HFF-Myc (cell line): ENCODE results near the gene PDS5A.
"Not testable (repeated sequence)": the region's sequence is repeated elsewhere in the genome, so short reads cannot be mapped to it uniquely, and the experiment has no call there.

Experiments
- DNase-seq: peaks from one replicate; pipeline ENCODE4 v3.0.0-alpha.2; 2011; ENCODE audit warnings: low read depth; ENCODE audit errors: extremely low read depth
- H3K4me3 ChIP-seq: replicated peaks from 2 replicates; pipeline ENCODE4 v1.5.1; 2011; ENCODE audit warnings: low read depth, mild to moderate bottlenecking, control low read depth, low read length
- TF ChIP-seq, protein P1 (sequence below): IDR thresholded peaks from 2 replicates; pipeline ENCODE4 v1.5.1; 2012; ENCODE audit warnings: mild to moderate bottlenecking, low read depth, low read length, control low read depth; ENCODE audit errors: missing control alignments

PDS5A gene

DNA sequence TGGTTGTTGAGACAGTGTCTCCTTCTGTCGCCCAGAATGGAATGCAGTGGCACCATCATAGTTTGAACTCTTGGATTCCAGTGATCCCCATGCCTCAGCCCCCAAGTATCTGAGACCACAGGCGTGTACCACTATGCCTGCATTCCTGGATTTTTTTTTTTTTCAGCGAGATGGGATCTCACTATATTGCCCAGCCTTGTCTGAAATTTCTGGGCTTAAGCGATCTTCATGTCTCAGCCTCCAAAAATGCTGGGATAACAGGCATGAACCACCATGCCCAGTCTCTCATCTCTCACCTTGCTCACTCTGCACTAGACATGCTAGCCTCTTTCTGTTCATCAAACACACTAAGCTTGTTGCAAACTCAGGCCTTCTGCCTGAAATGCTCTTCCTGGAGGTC, 175.7 kb downstream of the PDS5A start:
- no peak overlapping the region for H3K4me3 ChIP-seq
- TF ChIP-seq, protein P1, sequence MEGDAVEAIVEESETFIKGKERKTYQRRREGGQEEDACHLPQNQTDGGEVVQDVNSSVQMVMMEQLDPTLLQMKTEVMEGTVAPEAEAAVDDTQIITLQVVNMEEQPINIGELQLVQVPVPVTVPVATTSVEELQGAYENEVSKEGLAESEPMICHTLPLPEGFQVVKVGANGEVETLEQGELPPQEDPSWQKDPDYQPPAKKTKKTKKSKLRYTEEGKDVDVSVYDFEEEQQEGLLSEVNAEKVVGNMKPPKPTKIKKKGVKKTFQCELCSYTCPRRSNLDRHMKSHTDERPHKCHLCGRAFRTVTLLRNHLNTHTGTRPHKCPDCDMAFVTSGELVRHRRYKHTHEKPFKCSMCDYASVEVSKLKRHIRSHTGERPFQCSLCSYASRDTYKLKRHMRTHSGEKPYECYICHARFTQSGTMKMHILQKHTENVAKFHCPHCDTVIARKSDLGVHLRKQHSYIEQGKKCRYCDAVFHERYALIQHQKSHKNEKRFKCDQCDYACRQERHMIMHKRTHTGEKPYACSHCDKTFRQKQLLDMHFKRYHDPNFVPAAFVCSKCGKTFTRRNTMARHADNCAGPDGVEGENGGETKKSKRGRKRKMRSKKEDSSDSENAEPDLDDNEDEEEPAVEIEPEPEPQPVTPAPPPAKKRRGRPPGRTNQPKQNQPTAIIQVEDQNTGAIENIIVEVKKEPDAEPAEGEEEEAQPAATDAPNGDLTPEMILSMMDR: no peak

DNA sequence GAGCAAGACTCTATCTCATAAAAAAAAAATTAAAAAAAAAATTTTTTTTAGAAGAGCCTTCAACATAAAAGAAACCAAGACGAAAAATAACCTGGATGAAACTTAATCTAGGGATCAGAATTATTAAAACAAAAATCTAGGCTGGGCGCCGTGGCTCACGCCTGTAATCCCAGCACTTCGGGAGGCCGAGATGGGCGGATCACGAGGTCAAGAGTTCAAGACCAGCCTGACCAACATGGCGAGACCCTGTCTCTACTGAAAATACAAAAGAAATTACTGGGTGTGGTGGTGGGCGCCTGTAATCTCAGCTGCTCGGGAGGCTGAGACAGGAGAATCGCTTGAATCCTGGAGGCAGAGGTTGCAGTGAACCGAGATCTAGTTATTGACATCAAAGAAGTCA, 184.7 kb downstream of the PDS5A start:
- not testable (repeated sequence) for H3K4me3 ChIP-seq, DNase-seq

More for the DNA sequence above, 175.7 kb downstream of the PDS5A start:
- no peak for DNase-seq

DNA sequence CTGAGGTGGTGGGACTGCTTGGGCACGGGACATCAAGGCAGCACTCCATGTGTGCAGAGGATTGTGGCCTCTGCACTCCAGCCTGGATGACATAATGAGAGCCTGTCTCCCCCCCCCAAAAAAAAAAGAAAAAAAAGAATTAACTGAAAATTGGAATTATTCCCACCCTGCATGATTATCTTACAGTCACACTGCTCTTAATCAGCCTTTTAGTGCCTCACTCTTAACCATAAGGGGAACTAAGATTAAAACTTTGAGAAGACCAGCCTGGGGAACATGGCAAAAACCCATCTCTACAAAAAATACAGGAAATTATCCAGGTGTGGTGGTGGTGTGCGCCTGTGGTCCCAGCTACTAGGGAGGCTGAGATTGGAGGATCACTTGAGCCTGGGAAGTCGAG, 185.2 kb downstream of the PDS5A start:
- H3K4me3 ChIP-seq: no peak overlapping the region
- DNase-seq: no peak
- TF ChIP-seq, protein P1: no peak

DNA sequence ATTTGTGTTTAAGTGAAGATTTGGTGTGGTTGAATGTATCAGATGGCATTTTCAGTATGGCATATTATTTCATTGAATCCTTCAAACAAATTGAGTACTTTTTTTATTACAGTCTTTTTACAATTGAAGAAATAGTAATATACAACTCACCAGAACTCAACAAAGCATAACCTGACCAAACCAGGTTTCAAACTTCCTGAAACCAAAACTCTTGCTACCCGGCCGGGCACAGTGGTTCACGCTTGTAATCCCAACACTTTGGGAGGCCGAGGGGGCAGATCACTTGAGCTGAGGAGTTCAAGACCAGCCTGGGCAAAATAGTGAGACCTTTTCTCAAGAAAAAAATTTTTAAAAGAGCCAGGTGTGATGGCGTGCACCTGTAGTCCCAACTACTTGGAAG, 185.6 kb downstream of the PDS5A start:
- TF ChIP-seq, protein P1: no peak
- no peak overlapping the region for H3K4me3 ChIP-seq
- DNase-seq: no peak

DNA sequence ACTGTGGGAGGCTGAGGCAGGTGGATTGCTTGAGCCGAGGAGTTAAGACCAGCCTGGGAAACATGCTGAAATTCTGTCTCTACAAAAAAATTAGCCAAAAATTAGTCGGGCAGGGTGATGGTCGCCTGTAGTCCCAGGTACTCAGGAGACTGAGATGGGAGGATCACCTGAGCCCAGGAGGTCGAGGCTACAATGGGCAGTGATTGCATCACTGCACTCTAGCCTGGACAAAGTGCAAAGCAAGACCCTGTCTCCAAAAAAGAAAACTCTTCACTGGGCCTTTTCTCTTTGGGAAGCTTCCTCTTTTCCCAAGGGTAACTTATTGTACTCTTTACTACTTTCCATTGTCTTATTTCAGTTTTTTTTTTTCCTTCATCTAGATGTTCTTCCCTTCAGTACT, 190.9 kb downstream of the PDS5A start:
- H3K4me3 ChIP-seq: no peak overlapping the region
- TF ChIP-seq, protein P1: no peak
- no peak for DNase-seq

DNA sequence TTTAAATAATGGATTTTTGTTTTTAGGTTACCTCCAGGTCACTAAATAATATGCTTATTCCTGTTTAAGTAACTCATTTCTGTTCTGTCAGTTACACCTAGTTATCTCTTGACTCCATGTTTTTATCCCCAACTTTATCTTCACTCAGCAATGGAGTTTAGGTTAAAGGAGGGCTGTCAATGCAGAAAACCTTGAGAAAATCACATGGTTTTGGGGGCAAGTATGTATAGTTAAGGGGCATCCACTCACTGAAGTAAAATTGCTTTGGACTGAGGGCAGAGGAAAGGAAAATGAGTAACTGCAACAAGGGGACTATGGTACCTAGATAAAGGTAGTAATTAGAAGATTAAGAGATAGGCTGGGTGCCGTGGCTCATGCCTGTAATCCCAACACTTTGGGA, 192.6 kb downstream of the PDS5A start:
- DNase-seq: no peak
- TF ChIP-seq, protein P1: no peak
- no peak overlapping the region for H3K4me3 ChIP-seq

DNA sequence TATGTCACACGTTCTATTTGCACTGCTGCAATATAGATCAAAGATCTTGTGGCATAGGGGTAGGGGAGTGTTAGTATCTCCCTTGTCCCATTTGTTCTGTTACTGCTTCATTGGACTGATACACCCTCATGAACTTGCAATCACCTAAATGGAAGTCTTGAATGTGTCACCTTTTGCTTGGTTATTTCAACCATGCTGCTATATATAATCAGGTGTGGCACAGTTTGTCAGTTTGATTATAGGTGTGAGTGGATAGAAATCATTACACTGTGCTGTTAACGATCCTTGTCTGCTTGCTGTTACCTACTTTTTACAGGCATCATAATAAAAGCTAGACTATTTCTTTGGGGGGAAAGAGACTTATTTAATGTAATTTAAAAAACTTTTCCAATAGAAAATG, 195.7 kb downstream of the PDS5A start:
- H3K4me3 ChIP-seq, DNase-seq: not testable (repeated sequence)
